ENCODE results near the gene RPL10.

Gene RPL10

GRCh38 chrX:154355776-154356140, 42.4 kb upstream of the RPL10 start:
- H3K9ac ChIP-seq (ENCODE audit: low read length) = no peak overlapping the region
- H2AFZ ChIP-seq (ENCODE audit: low read depth, low read length) = no peak overlapping the region
- H3K4me3 ChIP-seq (ENCODE audit: low read length) = no peak overlapping the region
- no peaks in the 10 kb centered on the region for H3K27me3 ChIP-seq (ENCODE audit: low read depth, low read length)
- TF ChIP-seq EZH2phosphoT487 (IDR thresholded peaks at IDR 0.05; ENCODE audit: low read depth) = no peak
- TF ChIP-seq, protein P1, sequence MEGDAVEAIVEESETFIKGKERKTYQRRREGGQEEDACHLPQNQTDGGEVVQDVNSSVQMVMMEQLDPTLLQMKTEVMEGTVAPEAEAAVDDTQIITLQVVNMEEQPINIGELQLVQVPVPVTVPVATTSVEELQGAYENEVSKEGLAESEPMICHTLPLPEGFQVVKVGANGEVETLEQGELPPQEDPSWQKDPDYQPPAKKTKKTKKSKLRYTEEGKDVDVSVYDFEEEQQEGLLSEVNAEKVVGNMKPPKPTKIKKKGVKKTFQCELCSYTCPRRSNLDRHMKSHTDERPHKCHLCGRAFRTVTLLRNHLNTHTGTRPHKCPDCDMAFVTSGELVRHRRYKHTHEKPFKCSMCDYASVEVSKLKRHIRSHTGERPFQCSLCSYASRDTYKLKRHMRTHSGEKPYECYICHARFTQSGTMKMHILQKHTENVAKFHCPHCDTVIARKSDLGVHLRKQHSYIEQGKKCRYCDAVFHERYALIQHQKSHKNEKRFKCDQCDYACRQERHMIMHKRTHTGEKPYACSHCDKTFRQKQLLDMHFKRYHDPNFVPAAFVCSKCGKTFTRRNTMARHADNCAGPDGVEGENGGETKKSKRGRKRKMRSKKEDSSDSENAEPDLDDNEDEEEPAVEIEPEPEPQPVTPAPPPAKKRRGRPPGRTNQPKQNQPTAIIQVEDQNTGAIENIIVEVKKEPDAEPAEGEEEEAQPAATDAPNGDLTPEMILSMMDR (IDR thresholded peaks at IDR 0.05; ENCODE audit: low read depth, low read length) = no peak
- H3K4me2 ChIP-seq (ENCODE audit: low read length) = no peak overlapping the region
- no peaks in the 10 kb centered on the region for H3K9me3 ChIP-seq (ENCODE audit: insufficient read depth, low read length)
- H4K20me1 ChIP-seq (ENCODE audit: insufficient read depth, low read length) = no peaks in the 10 kb centered on the region
- no peaks in the 10 kb centered on the region for H3K4me1 ChIP-seq (ENCODE audit: low read length)
- H3K79me2 ChIP-seq (ENCODE audit: low read length) = no peaks in the 10 kb centered on the region
- no peak overlapping the region for H3K27ac ChIP-seq (ENCODE audit: low read length)
- peaks cover 30% of the 10 kb centered on the region for H3K36me3 ChIP-seq (replicated peaks; ENCODE audit: low read depth, low read length)

- H3K9me3 ChIP-seq (ENCODE audit: insufficient read depth, low read length) = no peaks in the 10 kb centered on the region
Measured at GRCh38 chrX:154356596-154356995, 41.6 kb upstream of the RPL10 start.

GRCh38 chrX:154357205-154357604, 41.0 kb upstream of the RPL10 start:
- Histone ChIP-seq H3K4me3 (ENCODE audit: low read length) (no peak overlapping the region), H3K4me2 (ENCODE audit: low read length) (no peak overlapping the region), H3K9me3 (ENCODE audit: insufficient read depth, low read length) (no peaks in the 10 kb centered on the region), H3K79me2 (ENCODE audit: low read length) (no peaks in the 10 kb centered on the region), H3K9ac (ENCODE audit: low read length) (no peak overlapping the region), H2AFZ (ENCODE audit: low read depth, low read length) (no peak overlapping the region), H3K4me1 (ENCODE audit: low read length) (no peaks in the 10 kb centered on the region), H3K36me3 (replicated peaks; ENCODE audit: low read depth, low read length) (peaks cover 40% of the 10 kb centered on the region), H3K27me3 (ENCODE audit: low read depth, low read length) (no peaks in the 10 kb centered on the region), H4K20me1 (ENCODE audit: insufficient read depth, low read length) (no peaks in the 10 kb centered on the region), H3K27ac (ENCODE audit: low read length) (no peak overlapping the region)
- no peak for TF ChIP-seq EZH2phosphoT487 (IDR thresholded peaks at IDR 0.05; ENCODE audit: low read depth)
- TF ChIP-seq, protein P1 (IDR thresholded peaks at IDR 0.05; ENCODE audit: low read depth, low read length) = no peak

More at GRCh38 chrX:154356596-154356995, 41.6 kb upstream of the RPL10 start:
- Histone ChIP-seq H3K9ac (ENCODE audit: low read length) (no peak overlapping the region), H3K36me3 (replicated peaks; ENCODE audit: low read depth, low read length) (peaks cover 34% of the 10 kb centered on the region), H3K27me3 (ENCODE audit: low read depth, low read length) (no peaks in the 10 kb centered on the region), H3K4me1 (ENCODE audit: low read length) (no peaks in the 10 kb centered on the region), H4K20me1 (ENCODE audit: insufficient read depth, low read length) (no peaks in the 10 kb centered on the region), H3K79me2 (ENCODE audit: low read length) (no peaks in the 10 kb centered on the region), H3K27ac (ENCODE audit: low read length) (no peak overlapping the region), H2AFZ (ENCODE audit: low read depth, low read length) (no peak overlapping the region), H3K4me3 (ENCODE audit: low read length) (no peak overlapping the region), H3K4me2 (ENCODE audit: low read length) (no peak overlapping the region)
- no peak for TF ChIP-seq EZH2phosphoT487 (IDR thresholded peaks at IDR 0.05; ENCODE audit: low read depth)
- TF ChIP-seq, protein P1 (IDR thresholded peaks at IDR 0.05; ENCODE audit: low read depth, low read length) = no peak

- TF ChIP-seq, protein P1 (IDR thresholded peaks at IDR 0.05; ENCODE audit: low read depth, low read length) = no peak
- TF ChIP-seq EZH2phosphoT487 (IDR thresholded peaks at IDR 0.05; ENCODE audit: low read depth) = no peak
- no peak overlapping the region for H3K9ac ChIP-seq (ENCODE audit: low read length)
- no peaks in the 10 kb centered on the region for H3K9me3 ChIP-seq (ENCODE audit: insufficient read depth, low read length)
- no peaks in the 10 kb centered on the region for H3K79me2 ChIP-seq (ENCODE audit: low read length)
- H3K4me3 ChIP-seq (ENCODE audit: low read length) = no peak overlapping the region
- H4K20me1 ChIP-seq (ENCODE audit: insufficient read depth, low read length) = no peaks in the 10 kb centered on the region
- no peaks in the 10 kb centered on the region for H3K27me3 ChIP-seq (ENCODE audit: low read depth, low read length)
- no peak overlapping the region for H3K27ac ChIP-seq (ENCODE audit: low read length)
- H3K4me1 ChIP-seq (ENCODE audit: low read length) = no peaks in the 10 kb centered on the region
- H2AFZ ChIP-seq (ENCODE audit: low read depth, low read length) = no peak overlapping the region
- H3K36me3 ChIP-seq (replicated peaks; ENCODE audit: low read depth, low read length) = peaks cover 41% of the 10 kb centered on the region
- no peak overlapping the region for H3K4me2 ChIP-seq (ENCODE audit: low read length)
Measured at GRCh38 chrX:154358011-154358410, 40.2 kb upstream of the RPL10 start.
